Neuron (in vitro differentiated cells): ENCODE results near the gene TNIK.

Experiments
- H2AFZ ChIP-seq: one replicate; pipeline ENCODE4 v1.6.1; 2013; ENCODE audit warnings: low read depth, mild to moderate bottlenecking, inconsistent platforms, low read length, moderate library complexity
- H3K27me3 ChIP-seq: one replicate; pipeline ENCODE4 v1.6.1; 2013; ENCODE audit warnings: low read length; ENCODE audit not compliant: insufficient read depth
- H3K36me3 ChIP-seq: one replicate; pipeline ENCODE4 v1.6.1; 2013; ENCODE audit warnings: low read length; ENCODE audit not compliant: insufficient read depth
- H3K4me1 ChIP-seq: one replicate; pipeline ENCODE4 v1.6.1; 2013; ENCODE audit warnings: low read length; ENCODE audit not compliant: insufficient read depth
- H3K4me3 ChIP-seq: 2 replicates; pipeline ENCODE4 v1.5.1; 2013; ENCODE audit warnings: mild to moderate bottlenecking, low read length, moderate library complexity
- H3K9me3 ChIP-seq: one replicate; pipeline ENCODE4 v1.6.1; 2013; ENCODE audit warnings: low read length

TNIK gene

GRCh38 chr3:171336406-171336805 lies 123.8 kb downstream of the TNIK start:
- Histone ChIP-seq H3K4me3 (no peak overlapping the region), H3K4me1 (no peaks in the 10 kb centered on the region), H3K36me3 (no peaks in the 10 kb centered on the region), H3K9me3 (no peaks in the 10 kb centered on the region), H3K27me3 (no peaks in the 10 kb centered on the region), H2AFZ (no peak overlapping the region)

DNA sequence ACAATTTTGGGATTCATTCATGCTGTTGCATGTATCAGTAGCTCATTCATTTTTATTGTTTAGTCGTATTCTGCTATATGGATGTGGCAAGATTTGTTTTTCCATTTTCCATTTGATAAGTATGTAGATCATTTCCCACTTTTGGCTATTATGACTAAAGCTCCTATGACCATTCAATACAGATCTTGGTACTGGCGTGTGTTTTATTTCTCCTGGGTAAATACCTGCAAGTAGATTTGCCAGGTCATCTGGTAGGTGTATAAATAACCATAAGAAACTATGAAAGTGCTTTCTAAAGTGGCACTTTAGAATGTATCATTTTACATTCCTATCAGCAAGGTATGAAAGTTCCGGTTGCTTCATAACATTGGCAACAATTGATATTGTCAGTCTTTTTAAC lies 124.6 kb downstream of the TNIK start:
- no peaks in the 10 kb centered on the region for H3K36me3 ChIP-seq
- no peaks in the 10 kb centered on the region for H3K27me3 ChIP-seq
- no peak overlapping the region for H3K4me3 ChIP-seq
- no peaks in the 10 kb centered on the region for H3K4me1 ChIP-seq
- H2AFZ ChIP-seq: no peak overlapping the region
- H3K9me3 ChIP-seq: no peaks in the 10 kb centered on the region

DNA sequence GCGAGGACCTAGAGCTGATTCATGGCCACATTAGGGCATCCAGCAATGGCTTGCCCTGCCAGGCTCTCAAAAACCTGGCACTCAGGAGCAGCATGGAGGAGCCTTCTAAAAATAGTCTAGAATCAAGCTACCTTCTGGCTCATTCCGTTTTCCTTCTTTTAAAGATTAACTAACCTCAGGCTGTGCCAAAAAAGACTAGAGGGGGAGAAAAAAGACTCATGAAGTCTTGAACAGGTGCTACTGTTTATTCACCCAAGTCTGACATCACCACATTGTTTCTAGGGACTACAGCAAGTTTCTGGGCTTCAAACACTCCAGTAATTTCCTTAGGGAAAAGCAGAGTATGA lies 125.8 kb downstream of the TNIK start:
- H3K4me1 ChIP-seq: peaks cover 5% of the 10 kb centered on the region
- H2AFZ ChIP-seq: no peak overlapping the region
- no peaks in the 10 kb centered on the region for H3K27me3 ChIP-seq
- H3K36me3 ChIP-seq: no peaks in the 10 kb centered on the region
- no peaks in the 10 kb centered on the region for H3K9me3 ChIP-seq
- H3K4me3 ChIP-seq: no peak overlapping the region

- Histone ChIP-seq H3K36me3 (no peaks in the 10 kb centered on the region), H3K27me3 (no peaks in the 10 kb centered on the region), H3K4me3 (no peak overlapping the region), H3K9me3 (no peaks in the 10 kb centered on the region), H2AFZ (no peak overlapping the region), H3K4me1 (peaks cover 5% of the 10 kb centered on the region)
These were observed 126.3 kb downstream of the TNIK start for GRCh38 chr3:171333784-171334464.

DNA sequence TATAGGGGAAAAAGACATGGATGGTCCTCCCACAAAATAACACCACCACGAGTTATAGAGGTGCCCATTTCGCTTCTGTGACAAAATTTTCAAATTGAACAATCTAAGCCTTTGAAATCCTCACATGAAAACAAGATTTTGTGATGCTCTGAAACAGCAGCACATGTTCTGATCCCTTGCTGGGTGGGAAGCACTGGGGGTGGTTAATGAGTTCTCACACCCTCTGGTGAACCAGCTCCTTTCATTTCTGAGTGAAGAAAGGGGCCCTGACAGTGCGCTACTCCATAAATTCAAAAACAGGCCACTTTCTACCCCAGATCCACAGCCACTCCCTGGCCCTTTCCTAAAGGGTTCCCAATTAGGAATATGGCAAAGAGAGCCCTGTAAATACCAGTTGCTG lies 129.3 kb downstream of the TNIK start:
- Histone ChIP-seq H3K9me3 (no peaks in the 10 kb centered on the region), H2AFZ (no peak overlapping the region), H3K36me3 (no peaks in the 10 kb centered on the region), H3K4me1 (peaks cover 5% of the 10 kb centered on the region), H3K27me3 (no peaks in the 10 kb centered on the region), H3K4me3 (no peak overlapping the region)

GRCh38 chr3:171329746-171330145 lies 130.5 kb downstream of the TNIK start:
- Histone ChIP-seq H3K36me3 (no peaks in the 10 kb centered on the region), H2AFZ (no peak overlapping the region), H3K27me3 (no peaks in the 10 kb centered on the region), H3K4me1 (peaks cover 5% of the 10 kb centered on the region), H3K4me3 (no peak overlapping the region), H3K9me3 (no peaks in the 10 kb centered on the region)

DNA sequence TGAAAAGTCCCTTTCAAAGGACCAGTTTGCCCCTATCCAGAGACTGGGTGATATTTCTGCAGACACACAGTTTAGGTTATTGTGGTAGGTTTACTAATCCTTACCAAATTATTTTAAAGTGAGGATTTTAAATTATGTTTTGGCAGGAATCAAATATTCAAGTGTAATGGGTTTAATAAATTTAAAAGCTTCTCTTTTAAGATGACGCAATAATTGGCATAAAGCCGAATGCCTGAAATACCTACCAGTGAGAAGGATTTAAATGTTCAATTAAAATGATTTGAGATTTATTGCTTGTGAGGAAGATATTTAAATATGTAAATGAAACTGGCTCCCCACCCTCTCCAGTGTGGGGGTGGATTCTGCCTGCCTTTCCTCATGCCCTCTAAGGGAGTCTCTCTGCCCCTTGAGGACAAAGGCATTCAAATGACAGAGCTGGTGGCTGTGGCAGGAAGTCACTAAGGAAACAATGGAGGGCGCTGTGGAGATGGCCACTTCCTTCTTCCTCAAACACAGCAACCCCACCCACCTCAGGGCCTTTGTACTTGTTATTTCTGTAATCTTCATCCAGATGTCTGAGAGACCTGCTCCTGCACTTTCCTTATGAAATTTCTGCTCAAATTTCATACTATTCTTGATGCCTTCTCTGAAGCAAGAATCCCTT lies 131.7 kb downstream of the TNIK start:
- Histone ChIP-seq H3K4me3 (no peak overlapping the region), H3K36me3 (no peaks in the 10 kb centered on the region), H3K4me1 (peaks cover 5% of the 10 kb centered on the region), H2AFZ (no peak overlapping the region), H3K27me3 (no peaks in the 10 kb centered on the region), H3K9me3 (no peaks in the 10 kb centered on the region)

- Histone ChIP-seq H3K9me3 (no peaks in the 10 kb centered on the region), H3K4me3 (no peak overlapping the region), H3K27me3 (no peaks in the 10 kb centered on the region), H2AFZ (no peak overlapping the region), H3K4me1 (peaks cover 5% of the 10 kb centered on the region), H3K36me3 (no peaks in the 10 kb centered on the region)
These were observed 132.6 kb downstream of the TNIK start for GRCh38 chr3:171327441-171328174.

DNA sequence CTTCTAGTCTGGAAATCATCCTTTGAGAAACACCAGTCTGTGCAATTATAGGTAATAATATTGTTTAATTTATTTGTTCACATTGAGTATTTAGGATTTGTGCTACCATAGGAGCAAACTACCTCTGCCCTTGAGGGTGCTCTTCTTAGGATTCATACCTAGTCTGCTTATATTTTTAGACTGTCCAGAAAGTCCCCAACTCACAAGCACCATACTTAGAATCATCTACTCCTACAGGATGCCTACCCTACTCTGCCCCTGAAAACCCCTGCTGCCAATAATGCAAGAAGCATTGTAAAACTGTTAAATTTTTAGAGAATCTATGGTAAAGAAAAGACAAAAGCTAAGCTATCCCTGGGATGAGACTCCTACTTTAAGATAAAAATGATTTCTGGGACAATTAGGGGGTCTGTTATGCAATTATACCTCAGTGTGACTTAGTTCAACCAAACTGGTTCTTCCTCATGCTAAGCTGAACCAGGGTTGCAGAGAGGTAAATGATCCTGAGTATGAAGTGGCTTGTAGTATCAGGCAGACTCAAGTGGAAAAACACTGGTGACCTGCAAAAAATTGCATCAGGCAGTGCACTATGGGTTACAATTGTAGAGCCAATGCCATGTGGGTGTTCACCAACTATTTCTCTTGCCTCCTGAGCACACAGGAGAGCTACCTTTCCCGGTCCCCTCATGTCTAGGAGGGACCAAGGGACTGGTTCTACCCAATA lies 133.3 kb downstream of the TNIK start:
- Histone ChIP-seq H3K4me3 (no peak overlapping the region), H3K36me3 (no peaks in the 10 kb centered on the region), H3K4me1 (peaks cover 7% of the 10 kb centered on the region), H2AFZ (no peak overlapping the region), H3K9me3 (no peaks in the 10 kb centered on the region), H3K27me3 (no peaks in the 10 kb centered on the region)

DNA sequence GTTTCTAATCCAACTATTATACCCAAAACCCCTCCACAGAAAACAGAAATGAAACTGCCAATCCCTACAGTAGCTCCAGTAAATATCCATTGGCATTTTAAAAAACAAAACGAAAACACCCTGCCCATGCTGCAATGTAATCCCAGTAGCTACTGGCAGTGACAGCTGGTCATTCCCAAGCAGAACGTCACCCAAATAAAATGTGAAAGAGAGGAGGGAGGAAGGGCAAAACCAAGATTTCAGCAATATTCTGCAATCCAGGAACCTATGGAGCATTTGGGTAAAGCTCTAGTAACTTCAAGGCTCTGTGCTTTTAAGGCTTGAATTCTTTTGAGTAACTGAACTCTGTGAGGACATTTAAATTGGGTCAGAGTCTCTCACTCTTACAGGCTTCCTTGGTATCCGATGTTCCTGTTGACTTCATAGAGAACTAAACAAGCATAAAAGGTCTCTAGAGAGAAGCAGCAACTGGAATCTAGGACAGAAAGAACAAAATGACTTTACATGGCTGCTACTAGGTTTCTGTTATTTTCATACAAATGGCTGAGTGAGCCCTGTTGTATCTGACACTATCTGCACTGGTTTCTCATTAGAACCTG lies 136.2 kb downstream of the TNIK start:
- no peaks in the 10 kb centered on the region for H3K36me3 ChIP-seq
- H3K4me3 ChIP-seq: no peak overlapping the region
- H3K27me3 ChIP-seq: no peaks in the 10 kb centered on the region
- no peak overlapping the region for H2AFZ ChIP-seq
- H3K9me3 ChIP-seq: no peaks in the 10 kb centered on the region
- H3K4me1 ChIP-seq: peaks cover 19% of the 10 kb centered on the region

DNA sequence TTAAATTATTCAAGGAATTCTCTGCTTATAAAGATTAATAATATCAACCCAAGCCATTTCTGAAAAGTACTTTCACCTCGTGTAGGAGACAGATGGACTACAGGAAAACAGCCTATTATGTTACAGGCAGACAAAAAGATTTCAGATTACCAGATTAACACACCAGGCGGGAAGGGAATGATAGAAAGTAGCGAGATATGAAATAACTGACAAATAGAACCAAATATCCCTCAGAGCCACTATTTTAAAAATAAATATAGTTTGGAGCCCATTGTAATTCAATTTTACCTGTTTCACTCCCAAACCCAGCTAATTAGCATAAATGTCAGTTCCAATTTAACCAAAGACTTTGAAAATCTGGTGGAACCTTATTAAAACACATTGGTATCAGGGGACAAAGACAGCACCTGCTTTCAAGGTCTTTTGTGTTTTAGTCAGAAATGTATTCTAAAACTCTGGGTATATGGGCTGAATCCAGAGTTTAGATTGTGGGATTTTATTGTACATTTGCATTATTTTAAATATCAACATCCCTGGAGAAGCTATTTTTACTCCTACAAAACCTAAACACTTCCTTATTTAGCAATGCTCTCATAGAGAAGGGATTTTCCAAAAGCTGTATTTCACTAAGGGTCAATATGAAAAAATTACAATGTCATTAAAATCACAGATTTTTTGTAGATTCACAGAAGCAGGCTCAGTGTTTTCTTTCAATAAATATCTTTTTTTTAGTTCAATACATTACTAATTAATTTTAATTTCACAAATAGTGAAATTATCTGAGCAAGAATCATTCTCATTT lies 138.4 kb downstream of the TNIK start:
- no peak overlapping the region for H3K4me3 ChIP-seq
- H3K9me3 ChIP-seq: no peaks in the 10 kb centered on the region
- no peak overlapping the region for H2AFZ ChIP-seq
- no peaks in the 10 kb centered on the region for H3K36me3 ChIP-seq
- H3K4me1 ChIP-seq: peaks cover 19% of the 10 kb centered on the region
- H3K27me3 ChIP-seq: no peaks in the 10 kb centered on the region

GRCh38 chr3:171320750-171321558 lies 139.3 kb downstream of the TNIK start:
- no peaks in the 10 kb centered on the region for H3K27me3 ChIP-seq
- no peaks in the 10 kb centered on the region for H3K9me3 ChIP-seq
- H3K4me3 ChIP-seq: no peak overlapping the region
- no peaks in the 10 kb centered on the region for H3K36me3 ChIP-seq
- peaks cover 19% of the 10 kb centered on the region for H3K4me1 ChIP-seq
- peak overlapping the region; percentile 8 for H2AFZ ChIP-seq
